AG10803 (cell line): ENCODE data around the gene PPP4R3B.
"Not testable (repeated sequence)": the region's sequence is repeated elsewhere in the genome, so short reads cannot be mapped to it uniquely, and the experiment has no call there.

Source experiments
- DNase-seq: peaks from one replicate; pipeline ENCODE4 v3.0.0; 2010; ENCODE audit warnings: low read depth
- H3K4me3 ChIP-seq: 2 replicates; pipeline ENCODE4 v1.5.1; 2011; ENCODE audit warnings: mild to moderate bottlenecking, low read length, control low read depth
- CTCF ChIP-seq: conservative IDR thresholded peaks from 2 replicates; pipeline ENCODE4 v1.5.1; 2011; ENCODE audit warnings: mild to moderate bottlenecking, low read length, control low read depth, inconsistent platforms

Gene PPP4R3B

GRCh38 chr2:55609938-55610578 is 7.4 kb downstream of the PPP4R3B start:
- H3K4me3 ChIP-seq, result no peak overlapping the region
- TF ChIP-seq CTCF, result no peak
- no peak for DNase-seq

GRCh38 chr2:55609193-55609794 is 8.1 kb downstream of the PPP4R3B start:
- H3K4me3 ChIP-seq, result no peak overlapping the region
- no peak for TF ChIP-seq CTCF
- no peak for DNase-seq

- no peak overlapping the region for H3K4me3 ChIP-seq
- DNase-seq, result no peak
- no peak for TF ChIP-seq CTCF
Observed at GRCh38 chr2:55607717-55608116, 9.7 kb downstream of the PPP4R3B start.

DNA sequence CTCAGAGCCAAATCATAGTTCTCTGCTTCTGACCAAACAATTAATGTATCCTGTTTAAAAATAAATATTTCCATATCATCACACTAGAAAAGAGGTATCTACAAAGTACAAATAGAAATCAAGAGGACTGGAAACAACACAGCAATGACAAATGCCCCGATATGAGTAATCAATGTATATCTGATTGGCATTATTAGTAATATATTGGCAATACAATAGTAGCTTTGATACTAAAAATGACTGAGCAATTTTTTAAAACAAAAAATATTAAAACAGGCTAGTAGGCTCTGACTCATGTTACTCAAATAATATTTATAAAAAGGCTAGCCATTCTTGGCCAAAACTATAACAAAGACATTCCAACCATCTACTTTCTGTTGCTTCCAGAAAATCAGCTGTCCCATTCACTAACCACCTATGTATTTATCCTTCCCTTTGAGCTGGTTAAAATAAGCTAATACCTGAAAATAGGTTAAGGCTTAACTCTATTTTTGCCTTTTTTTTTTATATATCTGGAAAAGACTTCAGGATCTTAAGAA is 13.3 kb downstream of the PPP4R3B start:
- DNase-seq, result peak; percentile 17
- no peak overlapping the region for H3K4me3 ChIP-seq
- no peak for TF ChIP-seq CTCF

- no peak for DNase-seq
- no peak for TF ChIP-seq CTCF
- H3K4me3 ChIP-seq, result no peak overlapping the region
Observed at GRCh38 chr2:55601849-55602248, 15.6 kb downstream of the PPP4R3B start.

GRCh38 chr2:55598056-55598795 is 19.2 kb downstream of the PPP4R3B start:
- H3K4me3 ChIP-seq, result no peak overlapping the region
- DNase-seq, result no peak
- no peak for TF ChIP-seq CTCF

DNA sequence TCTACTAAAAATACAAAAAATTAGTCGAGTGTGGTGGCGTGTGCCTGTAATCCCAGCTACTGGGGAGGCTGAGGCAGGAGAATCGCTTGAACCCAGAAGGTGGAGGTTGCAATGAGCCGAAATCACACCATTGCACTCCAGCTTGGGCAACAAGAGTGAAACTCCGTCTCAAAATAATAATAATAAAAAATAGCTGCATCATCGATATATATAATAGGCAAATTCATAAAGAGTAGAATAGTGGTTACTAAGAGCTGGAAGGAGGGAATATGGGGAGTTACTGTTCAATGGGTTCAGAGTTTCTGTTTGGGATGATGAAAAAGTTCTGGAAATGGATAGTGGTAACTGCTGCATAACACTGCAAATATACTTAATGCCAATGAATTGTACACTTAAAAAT is 20.6 kb downstream of the PPP4R3B start:
- not testable (repeated sequence) for DNase-seq, H3K4me3 ChIP-seq
